KG1 (cell line): Measurements from ENCODE around the gene RSBN1L.
A peak's percentile ranks its signal among the peaks of the same experiment; 100 is the strongest.

ENCODE experiments used
- DNase-seq: peaks from one replicate; lab custom pipeline; 2025; lab: John Stamatoyannopoulos, UW

The RSBN1L gene

DNA sequence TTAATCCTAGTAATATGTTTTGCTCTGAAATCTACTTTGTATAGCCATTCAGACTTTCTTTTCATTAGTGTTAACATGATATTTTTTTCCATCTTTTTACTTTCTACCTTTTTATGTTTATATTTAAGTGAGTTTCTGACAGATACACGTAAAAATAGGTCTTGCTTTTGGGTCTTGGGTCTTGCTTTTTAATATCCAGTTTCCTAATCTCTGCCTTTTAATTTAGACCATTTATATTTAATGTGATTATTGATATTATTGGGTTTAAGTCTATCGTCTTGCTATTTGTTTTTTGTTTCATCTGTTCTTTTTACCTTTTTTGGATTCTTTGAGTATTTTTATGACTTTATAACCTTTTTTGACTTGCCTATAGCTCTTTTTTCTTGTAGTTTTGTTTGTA lies 110.2 kb downstream of the RSBN1L start:
- no peak for DNase-seq

DNA sequence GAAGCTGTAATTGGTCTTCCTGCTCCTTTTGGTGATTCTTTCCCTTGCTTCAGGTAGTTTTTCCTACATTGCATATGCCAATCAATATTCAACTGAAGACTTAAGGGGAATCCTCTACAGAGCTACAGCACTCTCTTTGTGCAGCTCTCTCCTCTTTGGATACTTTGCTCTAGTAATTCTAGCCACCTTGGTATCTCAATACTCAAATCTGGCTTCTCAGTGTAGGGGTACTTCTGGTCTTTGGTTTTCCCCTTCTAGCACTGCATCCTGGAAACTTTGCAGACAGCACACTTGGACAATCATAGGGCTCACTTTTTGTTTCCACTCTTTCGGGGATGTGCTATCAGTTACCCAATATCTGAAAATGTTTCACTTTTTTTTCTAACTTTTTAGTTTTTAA lies 112.3 kb downstream of the RSBN1L start:
- no peak for DNase-seq

DNA sequence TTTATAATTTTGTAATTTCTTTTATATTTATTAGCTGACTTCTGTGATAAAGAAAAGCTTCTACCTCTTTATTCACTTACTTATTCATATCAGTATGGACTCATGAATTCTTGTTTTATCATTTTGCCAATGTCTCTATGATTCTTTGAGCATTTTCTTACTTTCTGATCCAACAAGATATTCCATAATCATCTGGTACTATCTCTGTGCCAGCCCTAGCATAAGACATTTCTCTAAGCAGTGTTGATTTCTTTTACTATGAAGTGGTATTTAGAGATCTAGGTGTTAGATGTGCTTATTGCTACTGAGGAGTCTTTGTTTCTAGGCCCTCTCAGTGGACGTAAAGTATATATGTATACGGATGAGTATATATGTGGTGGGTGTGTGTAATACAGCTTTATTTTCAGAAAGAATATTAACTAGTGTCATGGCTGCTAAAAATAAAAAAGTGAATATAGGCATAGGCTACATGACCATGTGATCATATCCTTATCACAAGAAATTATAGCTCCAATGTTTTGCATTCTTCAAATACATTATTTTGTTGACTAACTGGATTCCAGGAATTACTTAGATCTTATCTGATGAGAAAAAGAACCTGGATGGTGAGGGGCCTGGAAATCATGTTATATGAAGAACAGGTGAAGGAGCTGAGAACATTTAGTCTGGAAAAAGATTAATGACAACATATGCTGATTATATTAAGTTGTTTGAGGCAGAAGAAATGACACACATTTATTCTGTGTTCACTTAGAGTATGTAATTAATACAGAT lies 115.4 kb downstream of the RSBN1L start:
- no peak for DNase-seq

DNA sequence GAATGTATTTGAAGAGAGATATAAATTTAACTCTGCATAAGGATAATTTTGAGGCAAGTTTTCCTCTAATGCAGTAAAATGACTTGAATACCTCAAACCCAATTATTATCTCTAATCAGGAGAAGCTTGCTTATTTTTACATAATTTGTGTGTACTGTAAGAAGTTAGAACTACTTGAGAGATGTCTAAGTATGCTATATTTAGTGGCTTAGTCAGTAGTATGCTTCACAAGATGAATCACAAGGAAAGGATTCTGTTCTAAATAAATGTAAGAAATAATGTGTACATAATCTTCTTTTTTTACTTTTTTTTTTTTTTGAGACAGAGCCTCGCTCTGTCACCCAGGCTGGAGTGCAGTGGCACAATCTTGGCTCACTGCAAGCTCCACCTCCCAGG lies 116.0 kb downstream of the RSBN1L start:
- no peak for DNase-seq

DNA sequence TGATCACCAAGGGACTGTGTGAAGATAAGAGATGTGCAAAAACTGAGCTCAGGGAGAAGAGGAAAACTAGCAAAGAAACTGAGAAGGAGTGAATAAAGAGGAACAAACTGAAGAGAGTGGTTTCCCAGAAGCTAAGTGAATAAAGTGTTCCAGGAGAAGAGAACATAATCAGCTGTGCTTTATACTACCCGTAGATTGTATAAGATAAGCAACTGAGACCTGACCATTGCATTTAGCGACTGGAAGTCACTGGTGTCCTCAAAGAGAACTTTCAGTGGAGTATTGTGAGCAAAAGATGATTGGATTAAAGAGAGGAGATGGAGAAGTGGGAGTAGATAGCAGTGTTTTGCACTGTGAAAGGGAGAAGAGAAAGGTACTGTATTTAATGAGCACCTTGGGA lies 116.9 kb downstream of the RSBN1L start:
- no peak for DNase-seq

DNA sequence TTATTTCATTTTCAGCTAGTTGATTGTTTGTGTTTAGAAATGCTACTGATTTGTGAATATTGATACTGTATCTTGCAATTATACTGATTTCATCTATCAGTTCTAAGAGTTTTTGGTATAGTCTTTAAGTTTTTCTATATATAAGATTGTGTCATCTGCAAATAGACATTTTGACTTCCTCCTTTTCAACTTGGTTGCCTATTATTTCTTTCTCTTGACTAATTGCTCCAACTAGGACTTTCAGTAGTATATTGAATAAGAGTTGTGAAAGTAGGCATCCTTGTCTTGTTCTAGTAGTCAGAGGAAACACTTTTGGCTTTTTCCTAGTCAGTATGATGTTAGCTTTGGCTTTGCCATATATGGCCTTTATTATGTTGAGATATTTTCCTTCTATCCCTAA lies 122.8 kb downstream of the RSBN1L start:
- no peak for DNase-seq

DNA sequence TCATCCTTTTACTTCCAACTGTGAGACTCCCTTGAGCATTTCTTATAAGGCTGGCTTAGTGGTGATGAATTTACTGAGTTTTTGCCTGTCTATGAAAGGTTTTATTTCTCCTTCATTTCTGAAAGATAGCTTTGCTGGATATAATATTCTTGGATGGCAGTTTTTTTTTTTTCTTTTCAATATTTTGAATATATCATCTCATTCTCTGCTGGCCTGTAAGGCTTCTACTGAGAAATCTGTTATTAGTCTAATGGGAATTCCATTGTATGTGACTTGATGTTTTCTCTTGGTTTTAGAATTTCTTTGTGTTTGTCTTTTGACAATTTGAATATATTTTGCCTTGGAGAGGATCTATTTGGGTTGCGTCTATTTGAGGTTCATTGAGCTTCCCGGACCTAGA lies 124.7 kb downstream of the RSBN1L start:
- DNase-seq = no peak

DNA sequence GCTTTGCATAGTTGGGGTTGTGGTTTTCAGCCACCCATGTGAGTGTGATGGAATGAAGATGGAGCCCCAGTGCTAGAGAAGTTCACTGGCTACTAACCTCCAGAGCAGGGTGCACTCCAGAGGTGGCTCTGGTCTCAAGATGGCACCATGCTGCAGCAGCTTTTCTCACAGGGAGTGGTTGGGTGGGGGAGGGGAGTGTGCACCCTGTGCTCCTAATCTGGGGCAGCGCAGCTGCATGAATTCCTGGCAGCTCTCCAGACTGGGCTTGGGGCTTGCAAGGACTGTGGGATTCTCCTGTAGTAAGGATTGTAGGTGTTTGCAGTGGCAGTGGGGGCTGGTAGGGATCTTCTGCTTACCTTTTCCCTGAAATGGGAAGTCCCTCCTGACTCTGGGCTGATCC lies 126.0 kb downstream of the RSBN1L start:
- DNase-seq = no peak

DNA sequence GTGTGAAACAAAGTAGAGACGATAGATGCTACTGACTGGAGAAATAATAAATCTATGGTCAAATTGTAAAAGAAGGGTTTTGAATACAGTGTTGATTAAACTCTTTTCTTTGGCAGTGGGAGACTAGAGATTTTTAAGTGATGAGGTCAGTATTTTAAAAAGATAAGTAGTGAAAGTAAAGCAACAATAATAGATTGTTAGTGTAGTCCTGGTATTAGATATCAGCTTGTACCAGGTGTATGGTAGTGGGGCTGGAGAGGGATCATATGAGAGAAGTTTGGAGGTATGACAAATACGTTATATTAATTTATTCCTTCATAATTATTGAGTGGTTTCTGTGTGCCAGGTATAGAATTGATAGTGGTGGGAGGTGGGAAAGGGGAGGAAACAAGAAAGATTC lies 127.5 kb downstream of the RSBN1L start:
- DNase-seq = no peak

DNA sequence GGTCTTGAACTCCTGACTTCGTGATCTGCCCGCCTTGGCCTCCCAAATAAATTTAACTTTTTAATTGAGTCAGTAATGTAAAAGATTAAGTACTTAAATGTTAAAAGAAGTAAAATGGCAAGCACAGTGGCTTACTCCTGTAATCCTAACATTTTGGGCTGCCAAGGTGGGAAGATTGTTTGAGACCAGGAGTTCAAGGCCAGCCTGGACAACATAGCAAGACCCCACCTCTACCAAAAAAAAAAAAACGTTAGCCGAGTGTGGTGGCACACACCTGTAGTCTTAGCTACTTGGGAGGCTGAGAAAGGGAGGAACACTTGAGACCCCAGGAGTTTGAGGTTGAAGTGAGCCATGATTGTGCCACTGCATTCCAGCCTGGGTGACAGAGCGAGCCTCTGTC lies 128.4 kb downstream of the RSBN1L start:
- no peak for DNase-seq

DNA sequence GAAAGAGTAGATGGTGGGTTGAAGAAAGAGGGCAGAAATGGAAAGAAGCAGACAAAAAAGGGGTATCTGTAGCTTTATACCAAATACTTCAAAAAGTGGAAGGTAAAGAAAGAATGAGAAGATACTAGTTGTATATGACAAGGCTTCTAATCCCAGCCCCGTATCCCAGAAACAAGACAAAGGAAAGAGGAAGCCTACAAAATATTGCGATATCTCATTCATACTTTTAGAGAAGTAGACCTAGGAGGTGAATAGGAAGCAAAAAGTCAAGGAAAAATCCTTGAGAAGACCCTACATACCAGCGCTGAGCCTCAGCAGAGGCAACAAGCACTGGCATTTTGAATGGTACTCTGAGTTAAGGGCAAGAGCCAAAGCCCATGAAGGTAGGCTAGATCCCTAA lies 128.9 kb downstream of the RSBN1L start:
- DNase-seq = no peak

DNA sequence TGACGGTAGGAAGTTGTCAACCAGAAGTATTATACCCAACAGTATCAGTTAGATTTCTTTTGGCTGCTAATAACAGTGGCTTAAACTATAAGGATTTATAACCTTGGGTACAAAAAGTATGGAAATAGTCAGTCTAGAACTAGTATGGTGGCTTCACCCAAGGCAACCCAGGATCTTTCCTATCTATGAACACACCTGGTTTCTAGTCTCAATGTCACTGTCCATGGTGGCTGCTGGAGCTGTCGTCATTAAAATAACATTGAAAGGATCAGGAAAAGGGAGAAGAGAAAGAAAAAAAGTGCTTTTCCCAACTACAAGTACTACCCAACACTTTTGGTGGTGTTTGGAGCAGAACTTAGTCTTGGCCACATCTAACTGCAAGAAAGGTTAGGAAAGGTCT lies 130.0 kb downstream of the RSBN1L start:
- no peak for DNase-seq

DNA sequence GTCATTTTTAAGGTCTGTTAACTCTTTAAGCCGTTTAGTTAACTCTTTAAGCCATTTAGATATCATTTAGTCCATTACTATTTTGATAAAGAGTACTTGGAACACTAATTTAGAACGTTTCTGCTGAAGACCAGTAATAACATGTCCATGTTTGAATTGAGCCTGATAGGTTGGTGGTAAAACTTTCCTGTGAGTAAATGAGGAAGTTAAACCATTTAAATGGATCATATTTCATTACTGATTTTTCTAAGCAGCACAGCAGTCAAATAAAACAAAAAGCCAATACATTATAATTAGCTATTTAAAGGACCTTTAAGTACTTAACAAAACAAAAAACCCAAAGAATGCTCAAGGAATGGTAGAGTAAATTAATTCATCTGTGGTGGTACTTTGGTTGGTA lies 131.7 kb downstream of the RSBN1L start:
- peak; percentile 14 for DNase-seq

DNA sequence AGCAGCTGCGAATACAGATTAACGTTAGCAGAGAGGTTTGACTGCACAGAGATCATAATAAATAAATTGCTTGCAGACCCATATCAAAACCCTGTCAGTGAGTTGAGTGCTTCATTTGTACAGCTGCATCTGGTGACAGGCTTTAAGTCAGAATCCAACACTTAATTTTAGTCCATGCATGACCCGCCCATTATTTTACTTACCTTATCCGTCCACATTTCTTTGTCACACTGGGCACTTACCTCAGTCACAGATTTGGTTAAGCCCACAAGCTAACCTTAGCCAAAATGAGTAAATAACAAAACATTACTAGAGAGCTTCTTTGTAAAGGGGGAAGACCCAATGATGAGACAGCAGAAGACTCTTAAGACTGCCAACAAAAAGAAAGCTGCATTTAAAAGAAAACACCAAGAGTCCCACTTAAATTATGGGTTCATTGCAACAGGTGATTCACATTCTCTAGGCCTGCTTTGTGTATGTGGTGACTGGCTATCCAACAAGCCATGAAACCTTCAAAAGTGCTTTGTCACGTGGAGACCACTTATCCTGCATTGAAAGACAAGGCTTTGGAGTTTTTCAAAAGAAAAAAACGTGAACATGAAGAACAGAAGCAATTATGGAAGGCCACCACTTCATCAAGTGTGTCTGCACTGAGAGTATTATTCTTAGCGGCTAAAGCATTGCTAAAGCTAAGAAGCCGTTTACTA lies 134.5 kb downstream of the RSBN1L start:
- no peak for DNase-seq

DNA sequence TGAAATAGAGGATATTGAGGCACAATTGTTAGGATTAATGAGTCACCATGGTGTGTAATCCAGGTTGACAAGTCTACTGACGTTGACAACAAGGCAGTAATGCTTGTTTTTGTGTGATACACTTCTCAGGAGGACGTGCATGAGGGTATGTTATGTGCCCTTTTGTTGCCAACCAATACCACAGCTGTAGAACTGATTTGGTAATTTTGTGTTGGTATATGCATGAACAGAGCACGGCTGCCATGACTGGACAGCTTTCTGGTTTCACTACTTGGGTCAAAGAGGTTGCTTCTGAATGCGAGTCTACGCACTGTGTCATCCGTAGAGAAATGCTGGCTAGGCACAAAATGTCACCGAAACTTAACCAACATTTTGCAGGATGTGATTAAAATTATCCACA lies 135.2 kb downstream of the RSBN1L start:
- no peak for DNase-seq

DNA sequence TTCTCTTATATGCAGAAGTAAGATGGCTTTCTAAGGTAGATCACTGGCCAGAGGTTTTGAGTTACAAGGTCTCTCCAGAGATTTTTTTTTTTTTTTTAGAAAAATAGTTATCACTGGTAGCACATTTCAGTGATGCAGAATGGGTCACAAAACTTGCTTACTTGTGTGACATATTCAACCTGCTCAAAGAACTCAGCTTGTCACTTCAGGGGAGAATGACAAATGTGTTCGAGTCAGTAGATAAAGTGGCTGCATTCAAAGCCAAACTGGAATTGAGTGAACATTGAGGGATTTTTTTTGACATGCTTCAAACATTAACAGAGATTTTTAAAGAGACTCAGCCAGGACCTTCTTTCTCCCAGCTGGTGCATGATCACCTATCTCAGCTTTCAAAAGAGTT lies 135.7 kb downstream of the RSBN1L start:
- no peak for DNase-seq
